Calu3 (cell line): ENCODE measurements around the gene YAE1. TPM values are rescaled to one million over a fixed set of nuclear protein-coding genes. Genes with fewer than 3 reads are reported as not detected.

Experiments used
- BruUV-seq: library from RNA; stranded (reverse); fragments of 400-500 nt; replicated peaks from 2 replicates; lab custom pipeline; 2021; lab: Mats Ljungman, UMichigan
- CTCF ChIA-PET: fragments of 300-600 bp; sonication (Branson Sonifier 250); formaldehyde crosslinking; loops from one replicate; lab custom pipeline; 2022; ENCODE audit warnings: antibody characterized with exemption; lab: Charles Lee
- DNase-seq: peaks from one replicate; pipeline ENCODE4 v3.0.0; 2022
- H3K27ac Mint-ChIP-seq: one replicate; pipeline ENCODE4 v1.8.0; 2022; ENCODE audit warnings: mixed read lengths; ENCODE audit not compliant: unreplicated experiment
- H3K27me3 Mint-ChIP-seq: one replicate; pipeline ENCODE4 v1.8.0; 2022; ENCODE audit warnings: mixed read lengths; ENCODE audit not compliant: unreplicated experiment
- H3K36me3 Mint-ChIP-seq: one replicate; pipeline ENCODE4 v1.8.0; 2022; ENCODE audit warnings: mild to moderate bottlenecking, moderate library complexity, mixed read lengths; ENCODE audit not compliant: insufficient read depth, unreplicated experiment
- H3K4me1 Mint-ChIP-seq: one replicate; pipeline ENCODE4 v1.8.0; 2022; ENCODE audit warnings: mild to moderate bottlenecking, low read depth, mixed read lengths; ENCODE audit not compliant: unreplicated experiment
- H3K4me3 Mint-ChIP-seq: one replicate; pipeline ENCODE4 v1.8.0; 2022; ENCODE audit warnings: mild to moderate bottlenecking, low read depth, moderate library complexity, mixed read lengths; ENCODE audit not compliant: unreplicated experiment
- H3K9me3 Mint-ChIP-seq: one replicate; pipeline ENCODE4 v1.8.0; 2022; ENCODE audit warnings: low read depth, mixed read lengths; ENCODE audit not compliant: unreplicated experiment
- CTCF ChIP-seq: fragments of 200-600 bp; IDR thresholded peaks from one replicate; pipeline ENCODE4 v1.8.0; 2022; ENCODE audit warnings: antibody characterized with exemption; ENCODE audit not compliant: unreplicated experiment
- intact Hi-C: fragments of 100-400 bp; cut with micrococcal nuclease; formaldehyde crosslinking; loops from one replicate; pipeline ENCODE4 v1.10.0; 2022; ENCODE audit not compliant: unreplicated experiment
- total RNA-seq: library from RNA; stranded (reverse); gene quantifications from 2 replicates; pipeline ENCODE4 v1.2.3, GENCODE V29; 2022

YAE1 gene
- total RNA-seq, 1 experiment from 2014 or later: 39.2 TPM

GRCh38 chr7:39603924-39604323 lies 37.7 kb downstream of the YAE1 start:
- intact Hi-C loops: loop anchor here (1.0 kb wide), 1 partner anchor 15 kb away; no protein-coding TSS in a partner anchor
- BruUV-seq: no TSS peak
- CTCF ChIA-PET: interaction anchor here (2.8 kb wide), 1 partner anchor 24 kb away, joined by 11 read pairs; no protein-coding TSS in a partner anchor
- no peak overlapping the region for H3K4me3 Mint-ChIP-seq
- no peaks in the 10 kb centered on the region for H3K36me3 Mint-ChIP-seq
- DNase-seq: no peak
- no peak overlapping the region for H3K27ac Mint-ChIP-seq
- no peak for TF ChIP-seq CTCF
- peaks cover 42% of the 10 kb centered on the region for H3K4me1 Mint-ChIP-seq
- H3K27me3 Mint-ChIP-seq: no peaks in the 10 kb centered on the region
- H3K9me3 Mint-ChIP-seq: no peaks in the 10 kb centered on the region

- Mint-ChIP-seq H3K27me3 (no peaks in the 10 kb centered on the region), H3K4me1 (peaks cover 53% of the 10 kb centered on the region), H3K4me3 (peak overlapping the region; percentile 1), H3K27ac (peak overlapping the region; percentile 53), H3K9me3 (no peaks in the 10 kb centered on the region), H3K36me3 (no peaks in the 10 kb centered on the region)
- no peak for TF ChIP-seq CTCF
- DNase-seq: no peak
- BruUV-seq: no TSS peak
- CTCF ChIA-PET: interaction anchor here (0.9 to 2.8 kb wide), 8 partner anchors 10 to 142 kb away, joined by 3 to 11 read pairs (median 4); partner anchors contain the start of gene RALA
- intact Hi-C loops: no loop called here
Measured at GRCh38 chr7:39605087-39605486, 38.9 kb downstream of the YAE1 start.

GRCh38 chr7:39606352-39606751 lies 40.1 kb downstream of the YAE1 start:
- H3K4me3 Mint-ChIP-seq: no peak overlapping the region
- no TSS peak for BruUV-seq
- DNase-seq: no peak
- no peaks in the 10 kb centered on the region for H3K27me3 Mint-ChIP-seq
- H3K4me1 Mint-ChIP-seq: peaks cover 56% of the 10 kb centered on the region
- CTCF ChIA-PET: interaction anchor here (2.8 kb wide), 1 partner anchor 26 kb away, joined by 11 read pairs; no protein-coding TSS in a partner anchor
- intact Hi-C loops: no loop called here
- no peaks in the 10 kb centered on the region for H3K9me3 Mint-ChIP-seq
- H3K27ac Mint-ChIP-seq: no peak overlapping the region
- H3K36me3 Mint-ChIP-seq: no peaks in the 10 kb centered on the region
- TF ChIP-seq CTCF: no peak

GRCh38 chr7:39606941-39607340 lies 40.7 kb downstream of the YAE1 start:
- intact Hi-C loops: no loop called here
- H3K27ac Mint-ChIP-seq: no peak overlapping the region
- H3K9me3 Mint-ChIP-seq: no peaks in the 10 kb centered on the region
- CTCF ChIA-PET: no interaction called here
- BruUV-seq: no TSS peak
- H3K4me1 Mint-ChIP-seq: peaks cover 56% of the 10 kb centered on the region
- no peaks in the 10 kb centered on the region for H3K27me3 Mint-ChIP-seq
- TF ChIP-seq CTCF: no peak
- no peak overlapping the region for H3K4me3 Mint-ChIP-seq
- H3K36me3 Mint-ChIP-seq: no peaks in the 10 kb centered on the region
- DNase-seq: no peak
